GM23338 (cell line): ENCODE data around the gene BMPR1B.

ENCODE experiments used
- CREB1 ChIP-seq: fragments of 250-450 bp; sonication (Bioruptor Pico); IDR thresholded peaks from 2 replicates; pipeline ENCODE4 v1.5.0; 2020; ENCODE audit warnings: low read depth, mild to moderate bottlenecking, moderate library complexity
- CTCF ChIP-seq, 2 experiments: fragments of 200-600 bp in 1 of 2; sonication (generic) in 1 of 2; conservative IDR thresholded peaks; 2 replicates each; pipeline versions ENCODE4 v1.5.1 to v1.6.1; 2016 to 2017; ENCODE audit warnings: antibody characterized with exemption in 2 of 2, low read depth in 2 of 2, mild to moderate bottlenecking in 2 of 2, moderate library complexity in 1 of 2
- ETS1 ChIP-seq: IDR thresholded peaks from 2 replicates; pipeline ENCODE4 v1.6.1; 2016; ENCODE audit warnings: antibody characterized with exemption
- EZH2 ChIP-seq: fragments of 200-600 bp; sonication (generic); IDR thresholded peaks from one replicate; pipeline ENCODE4 v1.8.0; 2017; ENCODE audit warnings: antibody characterized with exemption, mild to moderate bottlenecking, low read depth; ENCODE audit not compliant: unreplicated experiment
- EZH2phosphoT487 ChIP-seq: fragments of 200-600 bp; sonication (generic); IDR thresholded peaks from one replicate; pipeline ENCODE4 v1.8.1; 2018; ENCODE audit warnings: antibody characterized with exemption; ENCODE audit not compliant: unreplicated experiment
- POLR2AphosphoS5 ChIP-seq: IDR thresholded peaks from 2 replicates; pipeline ENCODE4 v1.6.1; 2016; ENCODE audit warnings: antibody characterized with exemption, low read depth
- REST ChIP-seq: IDR thresholded peaks from one replicate; pipeline ENCODE4 v1.6.1; 2018; ENCODE audit warnings: antibody characterized with exemption; ENCODE audit not compliant: unreplicated experiment
- STAT1 ChIP-seq: IDR thresholded peaks from one replicate; pipeline ENCODE4 v1.6.1; 2016; ENCODE audit warnings: antibody characterized with exemption; ENCODE audit not compliant: unreplicated experiment
- ZNF114 ChIP-seq: fragments of 250-450 bp; sonication (Bioruptor Pico); IDR thresholded peaks from 2 replicates; pipeline ENCODE4 v1.5.0; 2020; ENCODE audit warnings: mild to moderate bottlenecking, moderate library complexity
- ZNF331 ChIP-seq: fragments of 250-450 bp; sonication (Bioruptor Pico); IDR thresholded peaks from 2 replicates; pipeline ENCODE4 v1.5.0; 2020; ENCODE audit warnings: low read depth, mild to moderate bottlenecking, moderate library complexity

GRCh38 chr4:94802091-94802490, 44.3 kb downstream of the BMPR1B start:
- TF ChIP-seq CTCF (conservative IDR thresholded peaks at IDR 0.05; ENCODE audit: low read depth in 2 of 2) (no peak), POLR2AphosphoS5 (no peak), EZH2 (no peak), REST (no peak), CREB1 (no peak), EZH2phosphoT487 (no peak), ETS1 (no peak), ZNF331 (no peak), ZNF114 (CRISPR knock-in tag) (no peak), STAT1 (no peak)
